Esophagus squamous epithelium (tissue), 5 donors: Measurements from ENCODE around the gene TCEA2. TPM values are rescaled to one million over a fixed set of nuclear protein-coding genes. Genes with fewer than 3 reads are reported as not detected.

Source experiments
- DNase-seq: peaks from one replicate; lab custom pipeline; 2025; lab: John Stamatoyannopoulos, UW
- H3K27ac ChIP-seq, 4 donors: fragments of 200-600 bp; sonication (generic); one replicate each; pipeline ENCODE4 v1.5.1; 2016 to 2019; ENCODE audit warnings: mild to moderate bottlenecking in 1 of 4
- H3K27me3 ChIP-seq, 4 donors: fragments of 200-600 bp; sonication (generic); 1 replicate in 3 of 4; 2 replicates in 1 of 4; pipeline versions ENCODE4 v1.5.1 to v1.6.0; 2017 to 2021; ENCODE audit warnings: antibody characterized with exemption in 1 of 4
- H3K36me3 ChIP-seq, 3 donors: fragments of 200-600 bp; sonication (generic); one replicate each; pipeline ENCODE4 v1.5.1; 2016 to 2019
- H3K4me1 ChIP-seq, 3 donors: fragments of 200-600 bp; sonication (generic); one replicate each; pipeline ENCODE4 v1.5.1; 2017 to 2019
- H3K4me3 ChIP-seq, 4 donors: fragments of 200-600 bp; sonication (generic); 1 replicate in 3 of 4; 2 replicates in 1 of 4; pipeline ENCODE4 v1.5.1; 2016 to 2019; ENCODE audit warnings: mild to moderate bottlenecking in 2 of 4, moderate library complexity in 1 of 4
- H3K9me3 ChIP-seq, 3 donors: fragments of 200-600 bp; sonication (generic); one replicate each; pipeline ENCODE4 v1.5.1; 2016 to 2019
- CTCF ChIP-seq, 6 experiments: fragments of 450-650 bp in 4 of 6; fragments of 200-600 bp in 2 of 6; sonication (generic) in 2 of 6; IDR thresholded peaks; one replicate each; pipeline ENCODE4 v1.5.1; 2016 to 2019; ENCODE audit warnings: antibody characterized with exemption in 6 of 6, mild to moderate bottlenecking in 4 of 6, moderate library complexity in 4 of 6
- POLR2A ChIP-seq, 4 donors: fragments of 450-650 bp; IDR thresholded peaks; one replicate each; pipeline ENCODE4 v1.6.1; 2017; ENCODE audit warnings: antibody characterized with exemption in 4 of 4, mild to moderate bottlenecking in 4 of 4, moderate library complexity in 3 of 4
- WGBS, 2 donors: methylation state at CpG; one replicate each; pipeline ENCODE4 v1.1.5; 2018; 5-methylcytosine and 5-hydroxymethylcytosine counted together
- intact Hi-C: fragments of 100-400 bp; cut with DNase I; formaldehyde crosslinking; loops from one replicate; pipeline ENCODE4 v1.15.0; 2022
- total RNA-seq, 4 donors: library from RNA; depleted of rRNA; stranded (reverse); fragments of >200 nt; gene quantifications; one replicate each; pipeline ENCODE4 v1.1.0, GENCODE V29; 2016
- donor health status: DM: yes; HTN: yes; CAD: no.

Gene TCEA2
- total RNA-seq, 4 donors from 2014 or later: 1.8 to 25.2 (median 8.9) TPM

GRCh38 chr20:64111841-64112641 is 49.0 kb downstream of the TCEA2 start:
- no peak for TF ChIP-seq POLR2A (IDR thresholded peaks at IDR 0.05)
- no peak for TF ChIP-seq CTCF (IDR thresholded peaks at IDR 0.05)
- no peaks in the 10 kb centered on the region for H3K36me3 ChIP-seq
- H3K27me3 ChIP-seq: peaks cover 0 to 23% (median 0%) of the 10 kb centered on the region in 4 donors
- WGBS, 2 donors: 54 to 71% methylated on average over 9 to 14 of the region's 19 CpGs
- H3K9me3 ChIP-seq: no peaks in the 10 kb centered on the region
- intact Hi-C loops: no loop called here
- H3K27ac ChIP-seq: no peak overlapping the region
- H3K4me3 ChIP-seq: no peak overlapping the region
- H3K4me1 ChIP-seq: no peaks in the 10 kb centered on the region
- no peak for DNase-seq

GRCh38 chr20:64112691-64113443 is 49.9 kb downstream of the TCEA2 start:
- H3K27ac ChIP-seq: no peak overlapping the region
- H3K36me3 ChIP-seq: no peaks in the 10 kb centered on the region
- DNase-seq: no peak
- peaks cover 0 to 16% (median 0%) of the 10 kb centered on the region in 4 donors for H3K27me3 ChIP-seq
- intact Hi-C loops: no loop called here
- 66 to 100% methylated on average over 2 to 9 of the region's 18 CpGs for WGBS, 2 donors
- H3K4me3 ChIP-seq: no peak overlapping the region
- no peaks in the 10 kb centered on the region for H3K4me1 ChIP-seq
- H3K9me3 ChIP-seq: no peaks in the 10 kb centered on the region
- TF ChIP-seq POLR2A (IDR thresholded peaks at IDR 0.05) (no peak), CTCF (IDR thresholded peaks at IDR 0.05) (no peak)

- Histone ChIP-seq H3K27ac (no peak overlapping the region), H3K27me3 (peaks cover 0 to 11% (median 0%) of the 10 kb centered on the region in 4 donors), H3K4me3 (no peak overlapping the region), H3K4me1 (no peaks in the 10 kb centered on the region), H3K9me3 (no peaks in the 10 kb centered on the region), H3K36me3 (no peaks in the 10 kb centered on the region)
- intact Hi-C loops: no loop called here
- DNase-seq: no peak
- TF ChIP-seq CTCF (IDR thresholded peaks at IDR 0.05) (no peak), POLR2A (IDR thresholded peaks at IDR 0.05) (no peak)
- WGBS, 2 donors: 56% methylated on average over 3 of the region's 6 CpGs; no CpG with 5 or more reads in 1 of the 2 donors
Observed at GRCh38 chr20:64113444-64113775, 50.4 kb downstream of the TCEA2 start.

GRCh38 chr20:64113796-64114355 is 50.9 kb downstream of the TCEA2 start:
- peaks cover 0 to 7% (median 0%) of the 10 kb centered on the region in 4 donors for H3K27me3 ChIP-seq
- H3K4me3 ChIP-seq: no peak overlapping the region
- no peaks in the 10 kb centered on the region for H3K4me1 ChIP-seq
- intact Hi-C loops: no loop called here
- no peak for DNase-seq
- no peaks in the 10 kb centered on the region for H3K36me3 ChIP-seq
- WGBS, 2 donors: 56 to 85% methylated on average over 6 to 7 of the region's 13 CpGs
- H3K27ac ChIP-seq: no peak overlapping the region
- TF ChIP-seq CTCF (IDR thresholded peaks at IDR 0.05) (no peak), POLR2A (IDR thresholded peaks at IDR 0.05) (no peak)
- H3K9me3 ChIP-seq: no peaks in the 10 kb centered on the region
